Left renal pelvis (tissue), 4 donors: Measurements from ENCODE around the gene ZNF213. TPM values are rescaled to one million over a fixed set of nuclear protein-coding genes. Genes with fewer than 3 reads are reported as not detected.

Experiments used
- DNase-seq, 4 donors: peaks; one replicate each; pipeline ENCODE4 v3.0.0-alpha.2; 2013; ENCODE audit warnings: low read depth in 4 of 4, low spot score in 3 of 4
- polyA plus RNA-seq, 4 donors: library from polyadenylated mRNA; unstranded; fragments of 120-200 nt; gene quantifications; one replicate each; pipeline ENCODE4 v1.2.1, GENCODE V29; 2013; ENCODE audit not compliant: insufficient read length in 4 of 4

Gene ZNF213
- polyA plus RNA-seq, 4 donors: 10.1 to 15.9 (median 11.6) TPM

DNA sequence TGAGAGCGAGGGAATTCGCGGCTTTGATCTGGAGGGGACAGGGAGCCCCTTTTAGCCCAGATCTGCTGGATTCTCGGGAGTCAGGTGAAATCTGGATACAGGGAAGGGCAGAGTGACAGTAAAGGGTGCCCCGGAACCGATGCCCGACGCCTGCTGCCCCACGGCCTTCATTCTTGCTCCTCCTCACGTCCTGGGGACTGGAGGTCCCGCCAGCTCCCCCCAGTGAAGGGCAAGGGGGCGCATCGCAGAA is 53.8 kb downstream of the ZNF213 start:
- no peak for DNase-seq

DNA sequence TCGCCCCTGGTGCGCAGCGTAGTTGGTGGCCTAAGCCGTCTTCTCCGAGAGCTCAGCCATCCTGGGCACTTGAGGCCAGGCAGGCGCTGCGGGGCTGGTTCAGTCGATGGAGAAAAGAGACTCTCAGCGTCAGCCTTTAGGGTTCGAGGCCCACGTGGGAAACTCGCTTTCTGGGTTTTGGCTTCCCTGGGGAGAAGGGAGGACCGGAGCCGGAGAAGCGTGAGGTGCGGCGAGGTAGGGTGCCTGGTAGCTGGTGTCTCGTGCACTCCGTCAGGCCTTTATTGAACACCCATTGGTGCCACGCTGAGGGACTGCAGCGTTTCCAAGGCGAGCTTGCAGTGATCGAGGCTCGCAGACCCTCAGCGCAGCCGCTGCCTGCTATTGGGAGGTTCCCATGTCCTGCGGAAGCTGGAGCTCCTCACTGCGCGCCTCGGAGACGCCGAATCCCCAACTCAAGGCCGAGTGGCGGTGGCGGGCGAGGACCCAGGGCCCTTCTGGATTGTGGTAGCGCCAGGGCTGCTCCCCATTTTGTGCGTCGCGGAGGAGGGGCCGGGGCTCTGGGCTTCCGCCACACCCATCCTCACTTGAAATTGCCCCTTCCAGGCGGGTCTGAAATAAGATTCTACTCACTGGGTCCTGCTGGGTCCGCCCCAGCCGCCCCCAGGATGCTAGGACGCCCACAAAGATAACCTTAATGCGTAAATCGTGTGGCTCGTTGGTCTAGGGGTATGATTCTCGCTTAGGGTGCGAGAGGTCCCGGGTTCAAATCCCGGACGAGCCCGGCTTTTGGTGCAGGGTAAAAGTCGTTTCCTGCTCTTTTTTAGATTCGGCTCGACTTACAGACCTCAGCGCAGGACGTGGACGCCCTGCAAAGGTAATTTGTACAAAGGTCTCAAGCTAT is 54.3 kb downstream of the ZNF213 start:
- DNase-seq: no peak

DNA sequence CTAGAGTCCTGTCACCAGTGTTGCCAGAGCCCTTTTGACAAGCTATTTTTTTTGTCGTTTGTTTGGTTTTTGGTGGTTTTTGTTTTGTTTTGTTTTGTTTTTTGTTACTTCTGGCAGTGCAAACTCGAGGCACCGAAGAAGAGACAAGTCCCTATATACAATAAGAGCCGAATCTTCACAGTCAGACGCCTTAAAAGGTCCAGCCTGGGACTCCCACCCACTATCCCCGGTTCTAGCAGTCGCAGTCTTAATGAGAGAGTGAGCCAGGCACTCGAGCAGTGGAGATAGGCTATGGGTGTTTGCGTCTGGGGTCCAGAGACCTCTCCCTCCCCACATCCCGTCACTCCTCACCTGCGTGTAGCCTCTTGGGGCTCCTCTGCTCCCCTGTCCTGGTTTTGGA is 55.0 kb downstream of the ZNF213 start:
- DNase-seq: no peak

DNA sequence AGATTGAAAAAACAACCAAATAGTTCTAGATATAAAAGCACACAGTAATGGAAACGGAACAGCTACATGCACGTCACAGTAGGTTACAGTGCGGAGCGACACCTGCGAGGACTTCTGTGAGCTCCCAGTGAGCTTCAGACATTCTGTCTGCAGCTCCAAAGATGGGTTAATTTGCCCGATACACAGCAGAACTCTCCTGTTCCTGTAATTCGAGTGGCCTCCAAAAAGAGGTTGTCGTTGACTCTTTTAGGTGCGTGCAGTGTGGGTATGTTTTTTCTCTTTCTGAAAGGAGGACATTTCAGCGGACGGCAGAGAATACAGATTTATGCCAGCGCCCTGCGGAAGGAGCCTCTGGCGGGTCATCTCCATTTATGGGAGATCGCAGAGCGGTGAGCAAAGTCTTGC is 56.1 kb downstream of the ZNF213 start:
- DNase-seq: no peak

Other genes starting within 250 kb of the ZNF213 start
- 10 to 100 TPM; 14.9 to 35.3 (median 18.5) TPM for gene FLYWCH1, start 223.1 kb upstream of the ZNF213 start, polyA plus RNA-seq
- 1 to 10 TPM in 3 of 4 donors, not detected in 1; 1.4 to 2.2 (median 1.4) TPM for gene KREMEN2, start 170.8 kb upstream of the ZNF213 start, polyA plus RNA-seq
- 10 to 100 TPM in 2 of 4 donors, 1 to 10 TPM in 2; 7.0 to 10.8 (median 9.8) TPM for gene PAQR4, start 165.7 kb upstream of the ZNF213 start, polyA plus RNA-seq
- 10 to 100 TPM; 13.1 to 26.8 (median 16.5) TPM for gene PKMYT1, start 154.6 kb upstream of the ZNF213 start, polyA plus RNA-seq
- gene CLDN9, start 122.1 kb upstream of the ZNF213 start, polyA plus RNA-seq: 1 to 10 TPM in 3 of 4 donors, under 1 TPM in 1; 0.87 to 4.7 (median 2.3) TPM
- 10 to 100 TPM in 3 of 4 donors, 1 to 10 TPM in 1; 1.1 to 38.0 (median 32.7) TPM for gene CLDN6, start 116.8 kb upstream of the ZNF213 start, polyA plus RNA-seq
- gene TNFRSF12A, start 114.7 kb upstream of the ZNF213 start, polyA plus RNA-seq: 10 to 100 TPM in 2 of 4 donors, 1 to 10 TPM in 2; 4.4 to 19.3 (median 10.7) TPM
- gene HCFC1R1, start 111.1 kb upstream of the ZNF213 start, polyA plus RNA-seq: 100 to 1,000 TPM in 1 of 4 donors, 10 to 100 TPM in 3; 61.3 to 102 (median 72.0) TPM
- 10 to 100 TPM; 22.9 to 36.2 (median 28.0) TPM for gene THOC6, start 111.0 kb upstream of the ZNF213 start, polyA plus RNA-seq
- 1 to 10 TPM in 3 of 4 donors, under 1 TPM in 1; 0.07 to 7.7 (median 2.6) TPM for gene BICDL2, start 98.1 kb upstream of the ZNF213 start, polyA plus RNA-seq
- 1 to 10 TPM in 3 of 4 donors, under 1 TPM in 1; 0.67 to 2.7 (median 1.5) TPM for gene MMP25, start 88.5 kb upstream of the ZNF213 start, polyA plus RNA-seq
- gene IL32, start 69.4 kb upstream of the ZNF213 start, polyA plus RNA-seq: 10 to 100 TPM; 35.1 to 45.5 (median 36.3) TPM
- under 1 TPM in 1 of 4 donors, not detected in 3; 0.20 TPM for gene ZSCAN10, start 35.7 kb upstream of the ZNF213 start, polyA plus RNA-seq
- 10 to 100 TPM; 13.1 to 20.6 (median 15.4) TPM for gene ZNF205, start 22.4 kb upstream of the ZNF213 start, polyA plus RNA-seq
- gene OR1F1, start 53.2 kb downstream of the ZNF213 start, polyA plus RNA-seq: not detected
- 10 to 100 TPM; 12.0 to 14.9 (median 13.5) TPM for gene ZNF200, start 100.1 kb downstream of the ZNF213 start, polyA plus RNA-seq
- under 1 TPM; 0.22 to 0.47 (median 0.29) TPM for gene MEFV, start 121.6 kb downstream of the ZNF213 start, polyA plus RNA-seq
- 10 to 100 TPM; 44.0 to 53.6 (median 46.0) TPM for gene ZNF263, start 148.5 kb downstream of the ZNF213 start, polyA plus RNA-seq
- 10 to 100 TPM; 12.6 to 16.4 (median 13.4) TPM for gene TIGD7, start 170.4 kb downstream of the ZNF213 start, polyA plus RNA-seq
- 10 to 100 TPM; 39.4 to 57.7 (median 50.7) TPM for gene ZNF75A, start 170.5 kb downstream of the ZNF213 start, polyA plus RNA-seq
- gene OR2C1, start 220.9 kb downstream of the ZNF213 start, polyA plus RNA-seq: 1 to 10 TPM in 1 of 4 donors, under 1 TPM in 3; 0.31 to 1.0 (median 0.62) TPM